Keratinocyte (primary cell): Measurements from ENCODE around the gene SPATS2. TPM values are rescaled to one million over a fixed set of nuclear protein-coding genes. Genes with fewer than 3 reads are reported as not detected.

Source experiments
- DNase-seq: peaks from one replicate; pipeline ENCODE4 v3.0.0-alpha.2; 2011; ENCODE audit warnings: low read depth, missing footprints, low spot score
- FAIRE-seq: peaks from 2 replicates; lab custom pipeline; 2011; peaks lifted over from hg19 to GRCh38; lab: Jason Lieb, UNC
- H2AFZ ChIP-seq: 2 replicates; pipeline ENCODE4 v1.6.0; 2012; ENCODE audit warnings: low read length, control low read depth, inconsistent platforms; ENCODE audit not compliant: control insufficient read depth
- H3K27ac ChIP-seq: 2 replicates; pipeline ENCODE4 v1.5.1; 2011; ENCODE audit warnings: low read length; ENCODE audit not compliant: control insufficient read depth, insufficient read depth
- H3K27me3 ChIP-seq: 3 replicates; pipeline ENCODE4 v1.6.0; 2011; ENCODE audit warnings: low read length; ENCODE audit not compliant: control insufficient read depth, insufficient read depth; ENCODE audit errors: extremely low read depth
- H3K36me3 ChIP-seq, 2 experiments: 2 replicates in 1 of 2; 3 replicates in 1 of 2; pipeline ENCODE4 v1.5.1; 2011; ENCODE audit warnings: low read length in 2 of 2, mild to moderate bottlenecking in 1 of 2; ENCODE audit not compliant: control insufficient read depth in 2 of 2, insufficient read depth in 2 of 2; ENCODE audit errors: extremely low read depth in 1 of 2
- H3K4me1 ChIP-seq: 3 replicates; pipeline ENCODE4 v1.5.1; 2011; ENCODE audit warnings: low read length; ENCODE audit not compliant: control insufficient read depth, insufficient read depth; ENCODE audit errors: extremely low read depth
- H3K4me2 ChIP-seq: 3 replicates; pipeline ENCODE4 v1.6.0; 2011; ENCODE audit warnings: low read depth, low read length; ENCODE audit not compliant: control insufficient read depth, insufficient read depth; ENCODE audit errors: extremely low read depth
- H3K4me3 ChIP-seq, 3 experiments: fragments of 200-600 bp in 1 of 3; sonication (generic) in 1 of 3; 2 replicates in 2 of 3; 3 replicates in 1 of 3; pipeline ENCODE4 v1.5.1; 2011 to 2016; ENCODE audit warnings: low read length in 3 of 3, mild to moderate bottlenecking in 3 of 3, control low read depth in 2 of 3, inconsistent platforms in 1 of 3, low read depth in 1 of 3, mixed read lengths in 1 of 3, mixed run types in 1 of 3, moderate library complexity in 1 of 3; ENCODE audit not compliant: control insufficient read depth in 2 of 3, insufficient read depth in 2 of 3; ENCODE audit errors: extremely low read depth in 1 of 3
- H3K79me2 ChIP-seq: 2 replicates; pipeline ENCODE4 v1.6.0; 2012; ENCODE audit warnings: low read length; ENCODE audit not compliant: control insufficient read depth, insufficient read depth
- H3K9ac ChIP-seq: 3 replicates; pipeline ENCODE4 v1.6.0; 2011; ENCODE audit warnings: low read length; ENCODE audit not compliant: control insufficient read depth, insufficient read depth; ENCODE audit errors: extremely low read depth
- H3K9me1 ChIP-seq: 3 replicates; pipeline ENCODE4 v1.6.0; 2011; ENCODE audit warnings: low read length; ENCODE audit not compliant: control insufficient read depth, insufficient read depth; ENCODE audit errors: extremely low read depth
- H3K9me3 ChIP-seq: 2 replicates; pipeline ENCODE4 v1.5.1; 2012; ENCODE audit warnings: low read depth, low read length; ENCODE audit not compliant: control insufficient read depth
- H4K20me1 ChIP-seq: 3 replicates; pipeline ENCODE4 v1.6.0; 2011; ENCODE audit warnings: low read length; ENCODE audit not compliant: control insufficient read depth, insufficient read depth; ENCODE audit errors: extremely low read depth
- CTCF ChIP-seq, 3 experiments: IDR thresholded peaks in 1 of 3; conservative IDR thresholded peaks in 1 of 3; optimal IDR thresholded peaks in 1 of 3; 2 replicates in 2 of 3; 3 replicates in 1 of 3; pipeline versions ENCODE3 to v1.5.1; 2011; ENCODE audit warnings: low read length in 3 of 3, mild to moderate bottlenecking in 3 of 3, moderate library complexity in 2 of 3, control low read depth in 1 of 3, inconsistent platforms in 1 of 3; ENCODE audit not compliant: insufficient read depth in 2 of 3; ENCODE audit errors: extremely low read depth in 1 of 3
- EZH2 ChIP-seq: IDR thresholded peaks from one replicate; pipeline ENCODE4 v1.6.1; 2012; ENCODE audit warnings: inconsistent platforms, mild to moderate bottlenecking, low read length, moderate library complexity
- dilution Hi-C: fragments of 300-500 bp; cut with MboI; formaldehyde crosslinking; loops from one replicate; pipeline ENCODE4 v1.7.0; 2020; ENCODE audit warnings: low sequenced_read_pairs; ENCODE audit not compliant: extremely low pct_ligation_motif_present
- polyA plus RNA-seq, 5 experiments: library from polyadenylated mRNA; depleted of rRNA in 3 of 5; stranded (reverse) in 3 of 5; stranded (forward) in 1 of 5; unstranded in 1 of 5; fragments of >200 nt; gene quantifications; 1 replicate in 1 of 5; 2 replicates in 3 of 5; 3 replicates in 1 of 5; pipeline versions ENCODE4 v1.2.1 to v1.2.3, GENCODE V29; 2011 to 2012; ENCODE audit warnings: missing spikeins in 2 of 5, low read depth in 1 of 5, low replicate concordance in 1 of 5

The SPATS2 gene
- polyA plus RNA-seq, 1 donor (not counting 4 experiments of a cell fraction or from before 2014, with no cell fraction given): 47.9 TPM

DNA sequence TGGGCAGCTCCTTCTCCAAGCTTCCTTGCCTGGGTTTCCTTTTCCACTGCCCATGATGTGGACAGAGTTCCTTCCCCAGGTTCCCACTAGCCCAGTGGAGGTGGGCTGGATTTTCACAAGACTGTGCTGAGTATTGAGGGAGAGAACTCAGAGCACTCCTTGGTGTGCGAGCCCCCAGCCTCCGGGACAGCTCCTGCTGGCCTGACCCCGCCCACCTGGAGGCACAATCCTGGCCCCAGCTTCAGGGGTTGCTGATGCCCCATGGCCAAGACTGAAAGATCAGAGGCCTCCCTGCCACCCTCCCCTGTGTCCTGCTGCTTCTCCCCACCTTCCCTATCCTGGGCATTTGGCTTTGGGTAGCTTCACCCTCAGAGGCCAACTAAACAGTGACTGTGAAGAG is 179.2 kb downstream of the SPATS2 start:
- Histone ChIP-seq H3K4me2 (no peak overlapping the region), H3K9me1 (peaks cover 5% of the 10 kb centered on the region), H3K36me3 (no peaks in the 10 kb centered on the region), H4K20me1 (no peaks in the 10 kb centered on the region), H3K9me3 (no peaks in the 10 kb centered on the region), H3K4me3 (no peak overlapping the region), H3K27ac (no peak overlapping the region), H3K27me3 (peaks cover 41% of the 10 kb centered on the region), H3K79me2 (no peaks in the 10 kb centered on the region), H3K4me1 (peaks cover 27% of the 10 kb centered on the region), H2AFZ (no peak overlapping the region), H3K9ac (no peak overlapping the region)
- FAIRE-seq (no peak), DNase-seq (no peak)
- TF ChIP-seq CTCF (optimal IDR thresholded peaks at IDR 0.05 in 1 of 3, IDR thresholded peaks at IDR 0.05 in 1 of 3, conservative IDR thresholded peaks at IDR 0.05 in 1 of 3; ENCODE audit: extremely low read depth in 1 of 3, insufficient read depth in 2 of 3, low read length in 3 of 3) (no peak), EZH2 (no peak)
- dilution Hi-C loops: no loop called here

DNA sequence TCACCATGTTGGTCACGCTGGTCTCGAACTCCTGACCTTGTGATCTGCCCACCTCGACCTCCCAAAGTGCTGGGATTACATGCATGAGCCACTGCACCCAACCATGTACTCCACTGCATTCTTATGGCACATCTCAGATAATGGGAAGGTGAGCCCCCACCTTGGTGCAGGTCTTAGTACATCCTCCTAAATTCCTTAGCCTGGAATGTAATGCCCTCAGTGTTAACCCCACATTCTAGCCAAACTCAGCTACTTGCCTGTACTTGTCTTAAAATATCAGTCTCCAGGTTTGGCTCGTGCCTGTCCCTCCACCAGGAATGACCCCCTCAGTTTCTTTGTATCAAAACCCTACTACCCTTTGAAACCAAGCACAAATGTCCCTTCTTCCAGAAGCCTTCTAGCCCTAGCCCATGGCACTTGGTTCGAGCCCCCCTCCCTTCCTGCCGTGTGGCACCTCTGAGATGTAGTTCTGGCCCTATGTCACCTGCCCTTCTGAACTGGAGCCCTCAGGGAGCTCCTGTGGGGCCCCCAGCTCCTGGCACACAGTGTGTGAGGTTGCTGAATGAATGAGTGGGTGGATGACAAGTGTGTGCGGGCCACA is 179.9 kb downstream of the SPATS2 start:
- H3K4me2 ChIP-seq: peak overlapping the region; percentile 56
- peaks cover 30% of the 10 kb centered on the region for H3K4me1 ChIP-seq
- H3K27me3 ChIP-seq: peaks cover 48% of the 10 kb centered on the region
- FAIRE-seq (peak; percentile 52), DNase-seq (no peak)
- dilution Hi-C loops: no loop called here
- H3K4me3 ChIP-seq: peak overlapping the region in 2 of 3 experiments; percentile 10 to 13
- no peak overlapping the region for H2AFZ ChIP-seq
- H3K9ac ChIP-seq: no peak overlapping the region
- no peaks in the 10 kb centered on the region for H4K20me1 ChIP-seq
- no peak overlapping the region for H3K27ac ChIP-seq
- H3K9me1 ChIP-seq: peaks cover 5% of the 10 kb centered on the region
- no peaks in the 10 kb centered on the region for H3K36me3 ChIP-seq
- H3K79me2 ChIP-seq: no peaks in the 10 kb centered on the region
- no peaks in the 10 kb centered on the region for H3K9me3 ChIP-seq
- no peak for TF ChIP-seq CTCF (optimal IDR thresholded peaks at IDR 0.05 in 1 of 3, IDR thresholded peaks at IDR 0.05 in 1 of 3, conservative IDR thresholded peaks at IDR 0.05 in 1 of 3; ENCODE audit: extremely low read depth in 1 of 3, insufficient read depth in 2 of 3, low read length in 3 of 3)
- no peak for TF ChIP-seq EZH2
